Skeletal muscle tissue (tissue), 4 donors: ENCODE data around the gene SPINT3. TPM values are rescaled to one million over a fixed set of nuclear protein-coding genes. Genes with fewer than 3 reads are reported as not detected.
"Not testable (repeated sequence)": the region's sequence is repeated elsewhere in the genome, so short reads cannot be mapped to it uniquely, and the experiment has no call there.

Source experiments
- H3K27ac ChIP-seq: one replicate; pipeline ENCODE4 v1.7.0; 2013; ENCODE audit warnings: mild to moderate bottlenecking, low read depth, low read length, inconsistent platforms
- H3K27me3 ChIP-seq, 3 donors: one replicate each; pipeline ENCODE4 v1.7.0; 2013; ENCODE audit warnings: low read length in 3 of 3; ENCODE audit not compliant: control insufficient read depth in 3 of 3, insufficient read depth in 3 of 3
- H3K36me3 ChIP-seq, 3 donors: one replicate each; pipeline ENCODE4 v1.7.0; 2013; ENCODE audit warnings: low read length in 3 of 3; ENCODE audit not compliant: control insufficient read depth in 3 of 3, insufficient read depth in 3 of 3
- H3K4me1 ChIP-seq, 3 donors: one replicate each; pipeline ENCODE4 v1.7.0; 2013; ENCODE audit warnings: low read length in 3 of 3, mild to moderate bottlenecking in 3 of 3; ENCODE audit not compliant: control insufficient read depth in 3 of 3, insufficient read depth in 3 of 3
- H3K4me3 ChIP-seq, 3 donors: one replicate each; pipeline ENCODE4 v1.7.0; 2013; ENCODE audit warnings: low read length in 3 of 3
- H3K9ac ChIP-seq, 3 donors: one replicate each; pipeline ENCODE4 v1.7.0; 2013; ENCODE audit warnings: low read length in 3 of 3, mild to moderate bottlenecking in 3 of 3, moderate library complexity in 2 of 3, low read depth in 1 of 3
- H3K9me3 ChIP-seq, 3 donors: one replicate each; pipeline ENCODE4 v1.7.0; 2013; ENCODE audit warnings: low read length in 3 of 3; ENCODE audit not compliant: control insufficient read depth in 3 of 3
- total RNA-seq: library from RNA; depleted of rRNA; stranded (reverse); fragments of >200 nt; gene quantifications from one replicate; pipeline ENCODE4 v1.2.3, GENCODE V29; 2014
- donor health status: Osteomylitis.

Gene SPINT3
- total RNA-seq, 1 donor from 2014 or later = not detected

DNA sequence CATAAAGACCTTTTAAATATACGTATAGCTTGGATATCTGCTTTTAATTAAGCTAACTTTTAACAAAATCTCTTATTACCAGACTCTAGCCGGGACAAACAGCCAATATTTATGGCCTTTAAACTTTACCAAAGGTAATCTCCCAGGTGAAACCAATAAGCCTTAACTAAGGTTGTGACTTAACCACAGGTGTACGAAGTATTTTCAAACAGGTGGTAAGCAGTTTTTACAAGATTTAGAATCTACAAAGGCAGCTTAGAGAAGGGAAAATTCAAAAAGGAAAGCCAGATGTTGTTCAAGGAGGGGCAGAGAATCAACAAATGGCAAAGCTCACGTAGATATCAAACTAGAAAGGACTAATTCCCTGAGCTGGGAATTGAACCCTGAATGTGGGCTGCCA lies 30.0 kb downstream of the SPINT3 start:
- Histone ChIP-seq H3K9me3 (no peaks in the 10 kb centered on the region), H3K27ac (no peak overlapping the region), H3K9ac (no peak overlapping the region), H3K27me3 (peaks cover 6 to 44% (median 18%) of the 10 kb centered on the region in 3 donors), H3K36me3 (no peaks in the 10 kb centered on the region), H3K4me1 (no peaks in the 10 kb centered on the region), H3K4me3 (no peak overlapping the region)

DNA sequence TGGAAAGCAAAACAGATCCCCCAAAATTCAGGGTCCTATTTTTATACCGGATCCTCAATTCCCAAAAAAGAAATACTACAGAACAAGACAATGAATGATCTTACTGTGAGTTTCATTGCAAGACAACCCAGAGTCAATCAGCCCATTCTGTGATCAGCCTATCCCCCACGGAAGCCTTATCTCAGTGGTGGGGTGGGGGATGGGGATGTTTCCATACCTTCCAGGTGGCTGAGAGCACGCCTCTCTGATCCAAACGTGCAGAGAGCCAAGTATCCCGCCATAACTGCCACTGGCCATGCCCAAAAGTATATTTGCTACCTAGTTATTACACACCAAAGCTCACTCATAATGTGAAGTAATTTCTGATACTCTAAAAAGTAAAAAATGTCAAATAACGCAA lies 30.7 kb downstream of the SPINT3 start:
- H3K9ac ChIP-seq = no peak overlapping the region
- no peak overlapping the region for H3K4me3 ChIP-seq
- H3K36me3 ChIP-seq = no peaks in the 10 kb centered on the region
- peaks cover 10 to 44% (median 22%) of the 10 kb centered on the region in 3 donors for H3K27me3 ChIP-seq
- no peaks in the 10 kb centered on the region for H3K9me3 ChIP-seq
- H3K4me1 ChIP-seq = no peaks in the 10 kb centered on the region
- no peak overlapping the region for H3K27ac ChIP-seq

GRCh38 chr20:45479822-45480221 lies 35.6 kb downstream of the SPINT3 start:
- no peak overlapping the region for H3K27ac ChIP-seq
- H3K27me3 ChIP-seq = peaks cover 6 to 22% (median 20%) of the 10 kb centered on the region in 3 donors
- H3K9ac ChIP-seq = no peak overlapping the region
- H3K4me3 ChIP-seq = no peak overlapping the region
- no peaks in the 10 kb centered on the region for H3K9me3 ChIP-seq
- H3K36me3 ChIP-seq = no peaks in the 10 kb centered on the region
- no peaks in the 10 kb centered on the region for H3K4me1 ChIP-seq

DNA sequence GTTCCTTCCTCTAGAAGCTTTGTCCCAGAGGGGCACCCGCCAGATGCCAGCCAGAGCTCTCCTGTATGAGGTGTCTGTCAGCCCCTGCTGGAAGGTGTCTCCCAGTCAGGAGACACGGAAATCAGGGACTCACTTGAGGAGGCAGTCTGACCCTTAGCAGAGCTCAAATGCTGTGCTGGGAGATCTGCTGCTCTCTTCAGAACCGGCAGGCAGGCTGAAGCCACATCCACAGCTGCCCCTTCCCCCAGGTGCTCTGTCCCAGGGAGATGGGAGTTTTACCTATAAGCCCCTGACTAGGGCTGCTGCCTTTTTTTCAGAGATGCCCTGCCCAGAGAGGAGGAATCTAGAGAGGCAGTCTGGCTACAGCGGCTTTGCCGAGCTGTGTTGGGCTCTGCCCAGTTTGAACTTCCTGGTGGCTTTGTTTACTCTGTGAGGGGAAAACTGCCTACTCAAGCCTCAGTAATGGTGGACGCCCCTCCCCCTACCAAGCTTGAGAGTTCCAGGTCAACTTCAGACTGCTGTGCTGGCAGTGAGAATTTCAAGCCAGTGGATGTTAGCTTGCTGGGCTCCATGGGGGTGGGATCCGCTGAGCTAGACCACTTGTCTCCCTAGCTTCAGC lies 37.8 kb downstream of the SPINT3 start:
- H3K27ac ChIP-seq, H3K4me1 ChIP-seq, H3K4me3 ChIP-seq, H3K36me3 ChIP-seq, H3K9ac ChIP-seq, H3K9me3 ChIP-seq: not testable (repeated sequence)
- peaks cover 3 to 19% (median 12%) of the 10 kb centered on the region in 3 donors for H3K27me3 ChIP-seq

DNA sequence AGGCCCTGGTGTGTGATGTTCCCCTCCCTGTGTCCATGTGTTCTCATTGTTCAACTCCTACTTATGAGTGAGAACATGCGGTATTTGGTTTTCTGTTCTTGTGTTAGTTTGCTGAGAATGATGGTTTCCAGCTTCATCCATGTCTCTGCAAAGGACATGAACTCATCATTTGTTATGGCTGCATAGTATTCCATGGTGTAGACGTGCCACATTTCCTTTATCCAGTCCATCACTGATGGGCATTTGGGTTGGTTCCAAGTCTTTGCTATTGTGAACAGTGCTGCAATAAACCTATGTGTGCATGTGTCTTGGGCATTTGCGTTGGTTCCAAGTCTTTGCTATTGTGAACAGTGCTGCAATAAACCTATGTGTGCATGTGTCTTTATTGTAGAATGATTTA lies 43.1 kb downstream of the SPINT3 start:
- not testable (repeated sequence) for H3K27ac ChIP-seq, H3K4me3 ChIP-seq, H3K36me3 ChIP-seq, H3K9ac ChIP-seq, H3K9me3 ChIP-seq
- H3K4me1 ChIP-seq = peaks cover 12 to 16% (median 14%) of the 10 kb centered on the region in 3 donors
- peaks cover 32 to 45% (median 43%) of the 10 kb centered on the region in 3 donors for H3K27me3 ChIP-seq

DNA sequence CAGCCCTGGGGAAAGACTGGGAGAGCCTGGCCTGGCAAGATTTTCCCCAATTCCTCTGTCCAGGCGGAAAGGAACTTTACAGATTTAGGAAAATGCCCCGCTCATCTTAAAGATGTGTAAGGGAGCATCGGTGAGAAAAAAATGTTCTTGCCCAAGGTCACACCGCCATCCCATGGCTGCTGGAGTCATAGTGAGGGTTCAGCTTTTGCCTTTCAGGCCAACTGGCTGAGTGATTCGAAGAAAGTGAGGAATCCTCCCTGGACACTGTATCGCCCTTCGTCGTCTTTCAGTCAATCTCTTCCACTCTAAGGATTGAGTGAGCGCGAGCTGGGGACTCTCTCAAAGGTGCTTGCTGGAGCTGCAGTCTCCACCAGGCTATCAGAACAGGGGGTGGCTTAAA lies 44.5 kb downstream of the SPINT3 start:
- Histone ChIP-seq H3K27ac (no peak overlapping the region), H3K9ac (peak overlapping the region in 1 of 3 donors; percentile 40)

DNA sequence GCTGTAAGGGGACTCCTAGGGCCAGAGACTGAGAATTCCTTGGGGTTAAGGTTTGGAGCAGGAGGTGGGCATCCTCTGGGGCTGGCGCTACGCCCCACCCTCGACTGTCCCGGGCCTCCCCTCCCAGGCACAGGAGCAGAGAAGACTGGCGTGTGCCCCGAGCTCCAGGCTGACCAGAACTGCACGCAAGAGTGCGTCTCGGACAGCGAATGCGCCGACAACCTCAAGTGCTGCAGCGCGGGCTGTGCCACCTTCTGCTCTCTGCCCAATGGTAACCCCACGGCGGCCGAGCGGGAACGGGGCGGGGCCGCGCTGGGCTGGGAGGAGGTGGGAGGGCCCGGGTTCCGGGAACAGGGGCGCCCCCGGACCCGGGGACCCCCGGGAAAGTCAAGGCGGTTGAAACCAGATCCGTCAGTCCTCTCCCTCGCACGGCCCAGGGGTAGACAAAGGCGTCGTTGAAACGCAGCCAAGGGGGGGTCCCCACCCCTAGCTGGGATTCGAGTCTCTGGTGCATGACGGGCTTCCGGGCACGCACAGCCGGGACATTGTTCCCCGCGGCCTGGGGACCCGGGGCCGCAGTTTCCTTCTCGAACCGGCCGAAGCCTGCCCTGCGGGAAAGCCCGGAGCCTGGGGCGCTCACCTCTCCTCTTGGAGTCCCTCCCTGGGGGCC lies 45.0 kb downstream of the SPINT3 start:
- H3K27ac ChIP-seq = no peak overlapping the region
- H3K9ac ChIP-seq = peak overlapping the region in 2 of 3 donors; percentile 29 to 40
- peaks cover 12 to 16% (median 14%) of the 10 kb centered on the region in 3 donors for H3K4me1 ChIP-seq
- peak overlapping the region; percentile 43 to 60 (median 56) for H3K4me3 ChIP-seq
- no peaks in the 10 kb centered on the region for H3K36me3 ChIP-seq
- H3K9me3 ChIP-seq = no peaks in the 10 kb centered on the region
- peaks cover 36 to 45% (median 45%) of the 10 kb centered on the region in 3 donors for H3K27me3 ChIP-seq

More for the DNA sequence above, 44.5 kb downstream of the SPINT3 start:
- Histone ChIP-seq H3K27me3 (peaks cover 32 to 45% (median 45%) of the 10 kb centered on the region in 3 donors), H3K9me3 (no peaks in the 10 kb centered on the region), H3K36me3 (no peaks in the 10 kb centered on the region), H3K4me3 (peak overlapping the region; percentile 3 to 56 (median 43)), H3K4me1 (peaks cover 12 to 16% (median 14%) of the 10 kb centered on the region in 3 donors)

DNA sequence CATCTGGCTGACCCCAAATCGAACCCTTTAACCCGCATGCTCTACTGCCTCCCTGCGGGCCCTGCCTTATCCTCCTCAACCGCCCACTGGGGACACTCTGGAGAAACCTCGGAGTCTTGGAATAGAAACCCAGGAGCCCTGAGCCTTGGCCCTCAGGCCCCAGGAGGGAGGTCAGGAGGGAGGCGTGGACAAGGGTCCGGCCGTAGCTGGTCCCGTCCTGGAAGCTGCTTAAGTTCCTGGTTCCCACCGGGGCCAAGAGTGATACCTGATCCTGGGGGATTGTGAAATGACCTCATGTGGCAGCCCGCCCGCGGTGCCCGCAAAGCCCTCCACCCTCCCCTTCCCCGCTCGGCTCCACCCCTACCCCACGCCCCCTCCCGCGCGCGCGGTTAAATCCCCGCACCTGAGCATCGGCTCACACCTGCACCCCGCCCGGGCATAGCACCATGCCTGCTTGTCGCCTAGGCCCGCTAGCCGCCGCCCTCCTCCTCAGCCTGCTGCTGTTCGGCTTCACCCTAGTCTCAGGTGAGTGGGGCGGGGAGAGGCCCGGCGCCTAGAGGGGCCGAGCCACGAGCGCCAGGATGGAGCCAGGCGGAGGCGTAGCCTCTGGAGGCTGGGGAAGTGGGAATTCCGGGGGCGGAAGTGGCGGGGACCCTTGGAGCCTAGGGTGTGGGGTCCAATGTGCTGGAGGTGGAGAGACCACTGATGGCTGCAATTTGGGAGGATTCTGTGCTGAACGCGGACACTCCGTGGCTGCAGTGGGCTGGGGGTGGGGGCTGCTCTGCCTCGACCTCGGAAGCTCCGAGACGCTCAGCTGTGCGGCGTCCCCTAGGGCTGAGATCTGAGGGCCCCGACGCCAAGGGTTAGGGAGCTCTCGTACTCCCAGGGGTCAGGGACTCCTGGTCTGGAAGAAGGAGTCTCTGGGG lies 45.8 kb downstream of the SPINT3 start, which contains the start of gene WFDC2:
Gene WFDC2 (plus strand): TSS at position 418 of the 926 bp plus-strand sequence. CDS start 29 bp downstream, at position 447.
- no peaks in the 10 kb centered on the region for H3K36me3 ChIP-seq
- H3K27me3 ChIP-seq = peaks cover 40 to 45% (median 45%) of the 10 kb centered on the region in 3 donors
- peak within 1 kb of the TSS; percentile 43 to 60 (median 56) for H3K4me3 ChIP-seq
- H3K9ac ChIP-seq = peak within 1 kb of the TSS in 2 of 3 donors; percentile 29 to 40
- no peaks in the 10 kb centered on the region for H3K9me3 ChIP-seq
- H3K27ac ChIP-seq = no peak within 1 kb of the TSS
- H3K4me1 ChIP-seq = peaks cover 12 to 16% (median 14%) of the 10 kb centered on the region in 3 donors

DNA sequence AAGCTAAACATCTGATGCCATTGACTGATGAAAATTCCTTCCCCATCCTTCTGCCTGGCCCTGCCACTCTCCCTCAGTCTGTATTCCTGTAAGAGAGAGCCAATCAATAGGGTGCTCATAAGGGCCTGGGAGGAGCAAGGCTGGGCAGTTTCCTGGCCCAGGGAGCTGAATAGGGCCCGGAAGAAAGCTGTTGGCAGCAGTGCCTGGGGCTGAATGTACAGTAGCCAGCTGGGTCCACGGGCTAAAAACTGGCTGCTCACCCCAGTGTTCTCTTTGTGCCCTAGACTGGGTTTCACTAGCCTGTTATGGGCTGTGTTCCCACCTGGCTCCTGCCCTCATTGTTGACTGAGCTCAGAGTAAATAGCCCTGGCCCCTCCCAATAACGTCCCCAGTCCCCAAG lies 47.6 kb downstream of the SPINT3 start:
- Histone ChIP-seq H3K36me3 (no peaks in the 10 kb centered on the region), H3K27me3 (peaks cover 40 to 49% (median 45%) of the 10 kb centered on the region in 3 donors), H3K9me3 (no peaks in the 10 kb centered on the region), H3K4me1 (peaks cover 12 to 16% (median 14%) of the 10 kb centered on the region in 3 donors), H3K4me3 (no peak overlapping the region), H3K27ac (no peak overlapping the region), H3K9ac (no peak overlapping the region)
